Right cardiac atrium (tissue), 5 donors: ENCODE data around the gene THOC7. TPM values are rescaled to one million over a fixed set of nuclear protein-coding genes. Genes with fewer than 3 reads are reported as not detected.

Source experiments
- ATAC-seq, 2 donors: fragments of 200-7000 bp; cut with Tn5 transposase; one replicate each; pipeline versions ENCODE4 v1.8.0 to v1.9.1; 2020; ENCODE audit warnings: moderate library complexity in 2 of 2, mild to moderate bottlenecking in 1 of 2
- DNase-seq, 3 donors: peaks; one replicate each; pipeline ENCODE4 v3.0.0-alpha.2; 2020
- H3K27ac ChIP-seq: one replicate; pipeline ENCODE4 v1.5.1; 2013; ENCODE audit warnings: mild to moderate bottlenecking, low read length, control low read depth, moderate library complexity
- H3K27me3 ChIP-seq: one replicate; pipeline ENCODE4 v1.6.1; 2013; ENCODE audit not compliant: control insufficient read depth, insufficient read depth
- H3K4me1 ChIP-seq: one replicate; pipeline ENCODE4 v1.6.1; 2013; ENCODE audit warnings: low read length; ENCODE audit not compliant: control insufficient read depth, insufficient read depth
- H3K4me3 ChIP-seq: one replicate; pipeline ENCODE4 v1.5.1; 2013; ENCODE audit warnings: low read length, control low read depth
- H3K9me3 ChIP-seq: one replicate; pipeline ENCODE4 v1.6.1; 2013; ENCODE audit warnings: low read length; ENCODE audit not compliant: control insufficient read depth
- WGBS: extraction: QIAGEN DNeasy Blood & Tissue Kit; methylation state at CpG from one replicate; pipeline ENCODE4 v1.1.7; 2013; 5-methylcytosine and 5-hydroxymethylcytosine counted together
- intact Hi-C, 4 donors: fragments of 100-400 bp; cut with DNase I; formaldehyde crosslinking; loops; one replicate each; pipeline versions ENCODE4 v1.11.0 to v1.14.0; 2022 to 2023
- long read RNA-seq, 4 donors: library from polyadenylated mRNA; unstranded; transcript quantifications; one replicate each; pipeline ENCODE4 v2.0.0, GENCODE V29; 2020 to 2021
- polyA plus RNA-seq: library from polyadenylated mRNA; stranded (reverse); fragments of 200-250 nt; gene quantifications from one replicate; pipeline ENCODE4 v1.2.3, GENCODE V29; 2013
- total RNA-seq, 4 donors: library from RNA; stranded (reverse); fragmentation: NEBNext Ultra II Directional; extraction: Animal tissue kit (Norgen Biotek cat#: 25700); gene quantifications; one replicate each; pipeline ENCODE4 v1.2.1, GENCODE V29; 2021
- donor health status: healthy with polysubstance abuse.
- donor health status: DM: no; HTN: yes; CAD: no.
- donor health status: DM: no; HTN: no; CAD: no.
- donor health status: DM: no; HTN: yes; CAD: no; lungs with severe emphysema.
- donor health status: DM: yes; HTN: yes; CAD: no.

Gene THOC7
- total RNA-seq (10 to 100 TPM; 61.6 to 68.0 (median 66.6) TPM), polyA plus RNA-seq (109 TPM)
- long read RNA-seq, donor 1, transcript THOC7-201 (8 exons, 990 nt), result major isoform, 39 of 47 reads
- long read RNA-seq, donor 1, partial matches to known transcripts, result 2 of 47 reads
- long read RNA-seq, donor 1, other reads (novel, unspliced or antisense), result 3 of 47 reads
- long read RNA-seq, donor 2, transcript THOC7-201 (8 exons, 990 nt), result major isoform, 27 of 34 reads
- long read RNA-seq, donor 2, partial matches to known transcripts, result 1 of 34 reads
- long read RNA-seq, donor 2, other reads (novel, unspliced or antisense), result 3 of 34 reads
- long read RNA-seq, donor 3, transcript THOC7-201 (8 exons, 990 nt), result major isoform, 22 of 24 reads
- long read RNA-seq, donor 3, partial matches to known transcripts, result 0 of 24 reads
- long read RNA-seq, donor 3, other reads (novel, unspliced or antisense), result 2 of 24 reads
- long read RNA-seq, donor 4, transcript THOC7-201 (8 exons, 990 nt), result major isoform, 29 of 31 reads
- long read RNA-seq, donor 4, partial matches to known transcripts, result 0 of 31 reads
- long read RNA-seq, donor 4, other reads (novel, unspliced or antisense), result 0 of 31 reads

DNA sequence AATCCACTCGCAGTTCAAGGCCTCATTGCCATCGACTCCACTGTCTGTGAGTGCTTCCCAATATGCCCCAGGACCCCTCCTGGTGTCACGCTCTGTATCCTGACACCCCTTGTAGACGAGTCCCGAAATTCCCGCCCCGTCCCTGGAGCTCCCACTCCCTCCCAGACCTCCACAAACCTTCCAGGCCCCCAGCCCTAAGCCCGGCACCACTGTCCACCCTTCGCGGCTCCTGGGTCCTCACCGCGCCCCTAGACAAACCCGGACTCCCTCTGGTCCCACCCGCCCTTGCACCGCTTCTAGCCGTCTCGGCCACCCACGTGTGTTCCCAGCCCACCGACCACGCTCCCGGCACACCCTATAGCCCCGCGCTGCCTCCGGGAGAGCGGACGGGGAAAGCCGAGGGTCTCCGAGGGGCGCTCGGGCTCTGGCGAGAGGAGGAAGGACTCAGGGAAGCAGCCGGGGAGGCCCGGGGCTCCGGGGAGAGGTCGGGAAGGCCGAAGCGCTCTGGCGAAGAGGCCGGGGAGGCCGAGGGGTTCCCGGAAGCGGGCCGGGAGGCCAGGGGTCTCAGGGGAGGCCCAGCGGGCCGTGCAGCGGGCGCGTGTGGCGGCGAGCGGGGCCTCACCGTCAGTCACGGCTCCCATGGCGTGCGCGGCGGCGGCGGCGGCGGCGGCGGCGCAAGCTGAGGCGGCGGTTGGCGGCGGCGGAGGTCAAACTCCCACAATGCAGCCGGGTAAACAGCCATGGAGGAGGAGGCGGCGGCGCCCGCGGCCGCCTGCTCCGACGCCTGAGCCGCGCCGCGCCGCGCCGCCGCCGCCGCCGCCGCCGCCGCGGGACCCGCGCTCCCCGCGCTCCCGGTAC, at the start of gene THOC7, which contains the start of gene ATXN7:
TSS of gene THOC7 (minus strand) at position 656 of the 858 bp plus-strand sequence. CDS start at position 641, 15 bp downstream.
TSS of gene ATXN7 (plus strand) at position 718 of the 858 bp plus-strand sequence. CDS start 48,732 bp downstream, outside the sequence.
- DNase-seq (peak; percentile 72 to 91 (median 88)), ATAC-seq (peak; percentile 85 to 88)
- no peaks in the 10 kb centered on the region for H3K9me3 ChIP-seq
- under 1% methylated on average over 98 of the region's 98 CpGs for WGBS
- H3K27me3 ChIP-seq, result no peaks in the 10 kb centered on the region
- peaks cover 2% of the 10 kb centered on the region for H3K4me1 ChIP-seq
- intact Hi-C loops, result loop anchor here in 1 of 4 donors (1.0 kb wide), 1 partner anchor 9 kb away; no protein-coding TSS in a partner anchor
- peak within 1 kb of the TSS; percentile 92 for H3K4me3 ChIP-seq
- peak within 1 kb of the TSS; percentile 66 for H3K27ac ChIP-seq

DNA sequence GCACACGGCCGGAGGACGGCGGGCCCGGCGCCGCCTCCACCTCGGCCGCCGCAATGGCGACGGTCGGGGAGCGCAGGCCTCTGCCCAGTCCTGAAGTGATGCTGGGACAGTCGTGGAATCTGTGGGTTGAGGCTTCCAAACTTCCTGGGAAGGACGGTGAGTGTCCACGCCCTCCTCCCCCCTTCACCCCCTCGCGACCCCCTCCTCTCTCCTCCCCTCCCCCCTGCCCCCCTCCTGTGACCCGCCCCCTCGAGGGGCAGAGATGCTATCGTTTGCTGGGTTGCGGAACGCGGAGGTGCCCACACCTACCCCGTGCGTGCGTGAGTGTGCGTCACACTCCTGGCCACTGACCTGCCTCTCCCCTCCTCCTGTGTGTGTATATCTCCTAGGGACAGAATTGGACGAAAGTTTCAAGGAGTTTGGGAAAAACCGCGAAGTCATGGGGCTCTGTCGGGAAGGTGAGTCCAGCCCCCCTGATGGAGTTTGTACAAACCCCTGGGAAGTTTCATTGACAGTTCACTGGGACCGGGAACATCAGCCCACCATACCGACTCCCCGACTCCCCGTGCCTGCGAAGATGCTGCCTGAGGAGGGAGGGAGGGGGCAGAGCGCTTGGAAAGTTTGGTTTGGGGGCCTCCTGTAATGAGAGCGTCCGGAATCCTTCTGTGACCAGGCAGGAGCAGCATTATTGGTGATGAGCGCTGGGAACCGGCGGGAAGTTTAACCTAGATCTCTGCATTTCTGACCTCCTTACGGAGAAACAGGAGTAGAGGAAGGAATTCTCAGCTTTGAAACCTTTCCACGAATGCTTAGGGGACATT, 49.4 kb upstream of the THOC7 start:
- intact Hi-C loops, result loop anchor here in 1 of 4 donors (10.0 kb wide), 1 partner anchor 82 kb away; no protein-coding TSS in a partner anchor
- H3K9me3 ChIP-seq, result no peaks in the 10 kb centered on the region
- H3K4me3 ChIP-seq, result peak overlapping the region; percentile 84
- H3K4me1 ChIP-seq, result no peaks in the 10 kb centered on the region
- DNase-seq (peak; percentile 65 to 81 (median 81)), ATAC-seq (peak; percentile 35 to 61)
- H3K27ac ChIP-seq, result peak overlapping the region; percentile 84
- no peaks in the 10 kb centered on the region for H3K27me3 ChIP-seq
- 7% methylated on average over 46 of the region's 46 CpGs for WGBS

DNA sequence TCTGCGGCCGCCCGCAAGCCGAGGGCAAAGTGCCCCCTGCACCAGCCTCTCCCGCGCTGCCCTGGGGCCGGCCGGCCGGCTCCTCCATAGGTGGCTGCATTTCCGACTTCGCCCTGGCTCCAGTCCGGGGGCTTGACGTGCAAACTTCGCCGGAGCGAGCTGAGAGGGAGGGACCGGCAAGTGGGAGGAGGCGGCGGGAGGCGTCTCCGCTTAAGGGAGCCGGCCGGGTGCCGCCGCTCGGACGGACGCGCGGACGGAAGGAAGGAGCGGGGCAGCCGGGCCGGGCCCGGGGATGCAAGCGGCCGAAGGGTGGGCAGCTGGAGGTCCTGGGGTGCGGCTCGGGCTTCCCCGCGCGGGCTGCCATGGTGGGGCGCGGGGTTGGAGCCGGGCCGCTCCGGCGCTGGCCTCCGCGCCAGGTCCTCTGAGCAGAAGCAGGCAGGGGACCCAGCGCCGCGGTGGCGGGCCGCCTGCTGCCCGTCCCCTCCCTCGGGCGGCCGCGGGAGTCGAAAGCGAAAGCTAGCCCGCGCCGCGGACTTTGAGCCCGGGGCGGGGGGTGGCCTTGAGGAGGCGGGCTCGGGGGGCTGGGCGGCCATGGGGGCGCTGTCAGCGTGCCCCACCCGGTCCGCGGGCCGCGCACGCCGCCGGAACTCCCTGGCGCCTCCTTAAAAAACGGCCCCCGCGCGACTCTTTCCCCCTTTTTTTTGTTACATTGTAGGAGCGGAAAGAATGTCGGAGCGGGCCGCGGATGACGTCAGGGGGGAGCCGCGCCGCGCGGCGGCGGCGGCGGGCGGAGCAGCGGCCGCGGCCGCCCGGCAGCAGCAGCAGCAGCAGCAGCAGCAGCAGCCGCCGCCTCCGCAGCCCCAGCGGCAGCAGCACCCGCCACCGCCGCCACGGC, 48.5 kb upstream of the THOC7 start, which contains the start of gene SCAANT1:
TSS of gene SCAANT1 (minus strand) at position 511 of the 895 bp plus-strand sequence.
- Histone ChIP-seq H3K9me3 (no peaks in the 10 kb centered on the region), H3K27ac (peak within 1 kb of the TSS; percentile 92), H3K4me3 (peak within 1 kb of the TSS; percentile 84), H3K4me1 (no peaks in the 10 kb centered on the region), H3K27me3 (no peaks in the 10 kb centered on the region)
- DNase-seq (peak; percentile 94 to 96 (median 96)), ATAC-seq (peak; percentile 92 to 95)
- WGBS, result under 1% methylated on average over 115 of the region's 115 CpGs
- intact Hi-C loops, result loop anchor here in 1 of 4 donors (10.0 kb wide), 1 partner anchor 83 kb away; no protein-coding TSS in a partner anchor

DNA sequence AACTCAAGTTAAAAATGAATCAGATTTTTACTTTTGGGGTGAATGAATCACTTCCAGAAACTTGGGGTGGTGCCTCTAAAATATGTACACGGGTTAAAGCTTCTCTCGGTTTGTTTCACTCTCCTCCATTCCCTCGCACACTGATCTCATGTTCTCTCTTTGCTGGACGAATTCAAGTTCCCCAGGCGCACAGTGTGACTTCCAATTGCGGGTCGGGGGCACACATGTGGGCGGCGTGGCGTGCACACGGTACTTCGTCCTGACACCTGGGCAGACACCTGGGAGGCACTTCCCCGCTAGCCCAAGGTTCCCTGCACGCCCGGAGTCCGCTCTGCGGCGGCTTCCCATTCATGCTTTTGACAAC, 47.9 kb upstream of the THOC7 start:
- DNase-seq (no peak), ATAC-seq (no peak)
- no peaks in the 10 kb centered on the region for H3K9me3 ChIP-seq
- H3K27me3 ChIP-seq, result no peaks in the 10 kb centered on the region
- peak overlapping the region; percentile 92 for H3K27ac ChIP-seq
- WGBS, result under 1% methylated on average over 18 of the region's 18 CpGs
- intact Hi-C loops, result loop anchor here in 1 of 4 donors (10.0 kb wide), 1 partner anchor 83 kb away; no protein-coding TSS in a partner anchor
- peak overlapping the region; percentile 84 for H3K4me3 ChIP-seq
- no peaks in the 10 kb centered on the region for H3K4me1 ChIP-seq

DNA sequence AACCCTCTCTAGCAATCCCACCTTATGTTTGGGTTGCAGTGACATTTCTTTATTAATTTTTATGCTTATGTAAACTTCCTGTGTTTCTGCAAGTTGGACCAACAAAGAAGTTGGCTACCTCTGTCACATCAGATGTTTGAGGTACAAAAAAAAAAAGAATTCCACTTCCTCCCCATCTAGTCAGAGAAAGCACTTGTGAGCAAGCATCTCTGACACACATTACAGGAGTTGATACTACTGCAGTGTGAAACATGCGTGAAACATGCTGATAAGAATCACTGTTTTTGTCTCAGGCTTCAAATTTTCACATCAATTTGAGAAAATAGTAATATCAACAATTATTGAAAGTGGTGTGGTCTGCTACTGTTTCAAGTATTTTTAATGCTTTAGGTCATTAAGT, 47.3 kb upstream of the THOC7 start:
- WGBS, result 51% methylated on average over 1 of the region's 1 CpG

DNA sequence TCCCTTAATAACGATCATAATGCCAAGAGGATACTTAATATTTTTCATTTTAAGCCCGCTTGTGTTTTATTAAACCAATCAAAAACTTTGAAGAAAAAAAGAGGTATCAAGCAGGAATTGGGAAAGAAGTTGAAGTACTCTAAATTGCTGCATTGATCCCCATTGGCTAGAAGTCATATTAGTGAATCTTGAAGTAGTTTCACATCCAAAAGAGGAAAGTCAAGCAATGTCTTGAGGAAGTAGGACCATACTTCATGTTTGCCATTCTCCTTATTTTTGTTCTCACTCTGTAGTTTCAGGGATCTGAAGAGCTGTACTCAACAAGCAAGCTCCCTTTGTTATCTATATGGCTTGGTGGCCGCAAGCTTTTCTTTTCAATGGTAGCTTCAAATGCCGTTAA, 46.4 kb upstream of the THOC7 start:
- Histone ChIP-seq H3K9me3 (no peaks in the 10 kb centered on the region), H3K4me1 (no peaks in the 10 kb centered on the region), H3K4me3 (no peak overlapping the region), H3K27ac (no peak overlapping the region), H3K27me3 (no peaks in the 10 kb centered on the region)
- intact Hi-C loops, result loop anchor here in 1 of 4 donors (10.0 kb wide), 1 partner anchor 85 kb away; no protein-coding TSS in a partner anchor
- WGBS, result 94% methylated on average over 4 of the region's 4 CpGs
- ATAC-seq (no peak), DNase-seq (no peak)

More for the DNA sequence above, 47.3 kb upstream of the THOC7 start:
- Histone ChIP-seq H3K27ac (no peak overlapping the region), H3K4me1 (no peaks in the 10 kb centered on the region), H3K4me3 (peak overlapping the region; percentile 84), H3K27me3 (no peaks in the 10 kb centered on the region), H3K9me3 (no peaks in the 10 kb centered on the region)
- DNase-seq (no peak), ATAC-seq (no peak)
- intact Hi-C loops, result loop anchor here in 1 of 4 donors (10.0 kb wide), 1 partner anchor 84 kb away; no protein-coding TSS in a partner anchor

DNA sequence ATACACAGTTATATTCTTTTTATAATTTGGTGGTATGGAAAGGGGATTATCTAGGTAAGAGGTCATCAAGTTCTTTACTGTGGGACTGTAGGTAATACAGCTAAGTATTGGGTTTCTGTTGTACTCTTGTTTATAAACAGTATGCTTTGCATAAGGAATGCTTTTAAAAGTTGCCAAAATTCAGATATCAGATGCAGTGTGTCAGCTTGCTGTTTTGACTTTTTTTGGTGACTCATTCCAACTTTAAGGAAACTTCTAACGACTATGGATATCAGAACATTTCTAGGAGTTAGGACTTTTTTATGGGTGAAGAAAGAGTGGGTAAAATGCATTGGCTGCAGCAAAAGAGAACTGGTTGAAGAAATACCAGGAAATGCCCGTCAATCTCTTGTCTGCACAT, 45.8 kb upstream of the THOC7 start:
- 65% methylated on average over 2 of the region's 2 CpGs for WGBS
- H3K4me3 ChIP-seq, result no peak overlapping the region
- H3K27me3 ChIP-seq, result no peaks in the 10 kb centered on the region

DNA sequence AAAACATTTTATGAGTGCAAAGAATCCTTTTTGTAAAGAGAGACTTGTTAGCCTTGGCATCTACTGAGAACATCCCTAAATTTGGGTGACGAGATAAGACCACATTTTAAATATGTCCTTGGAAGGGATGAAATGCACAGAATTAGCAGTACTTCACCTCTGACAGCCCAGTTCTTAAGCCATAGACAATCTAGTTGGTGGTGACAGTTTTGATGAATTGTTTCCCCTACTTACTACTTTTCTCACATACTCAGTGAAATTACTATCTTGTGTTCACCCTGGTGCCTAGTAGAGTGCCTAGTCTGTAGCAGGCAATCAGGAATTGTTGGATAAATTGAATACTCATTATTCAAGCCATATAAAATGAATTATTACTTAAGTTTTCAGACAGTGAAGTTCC, 45.2 kb upstream of the THOC7 start:
- Histone ChIP-seq H3K27me3 (no peaks in the 10 kb centered on the region), H3K27ac (no peak overlapping the region), H3K4me3 (no peak overlapping the region), H3K4me1 (no peaks in the 10 kb centered on the region), H3K9me3 (no peaks in the 10 kb centered on the region)
- no peak for ATAC-seq
- WGBS, result 72% methylated on average over 1 of the region's 1 CpG
- intact Hi-C loops, result no loop called here
- DNase-seq, result no peak

More for the DNA sequence above, 45.8 kb upstream of the THOC7 start:
- ATAC-seq (no peak), DNase-seq (no peak)
- no peaks in the 10 kb centered on the region for H3K4me1 ChIP-seq
- intact Hi-C loops, result no loop called here
- no peak overlapping the region for H3K27ac ChIP-seq
- no peaks in the 10 kb centered on the region for H3K9me3 ChIP-seq

DNA sequence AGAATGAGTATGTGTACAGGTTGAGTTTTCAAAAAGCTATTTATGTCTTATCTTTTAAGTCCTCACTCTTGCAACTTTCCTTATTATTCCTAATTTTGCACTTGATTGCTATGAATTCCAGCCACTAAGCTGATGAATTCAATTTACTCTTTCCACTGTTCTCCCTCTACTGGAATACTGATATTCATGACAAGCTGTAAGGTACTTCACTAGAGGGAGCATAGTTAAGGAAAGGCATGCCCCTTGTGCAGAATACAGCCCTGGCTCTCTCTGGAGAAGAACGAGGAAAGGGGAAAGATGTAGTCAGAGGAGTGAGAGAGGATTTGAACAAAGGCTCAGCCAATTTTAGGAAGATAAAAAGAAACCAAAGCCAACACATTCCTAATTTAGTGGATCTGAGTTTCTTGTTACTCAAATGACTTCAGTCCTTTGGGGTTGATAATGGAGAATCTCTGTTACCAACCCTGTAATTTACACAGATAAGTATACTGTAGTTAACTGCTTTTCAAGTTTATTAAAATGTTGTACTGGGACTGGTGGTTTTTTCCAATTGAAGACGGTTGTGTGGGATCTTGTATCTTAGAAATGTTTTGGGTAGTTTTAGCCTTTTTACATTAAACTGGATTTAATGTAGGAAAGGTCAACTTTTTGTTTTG, 44.6 kb upstream of the THOC7 start:
- H3K27me3 ChIP-seq, result no peaks in the 10 kb centered on the region
- H3K27ac ChIP-seq, result no peak overlapping the region
- 36% methylated on average over 2 of the region's 2 CpGs for WGBS
- ATAC-seq (no peak), DNase-seq (no peak)
- H3K4me1 ChIP-seq, result no peaks in the 10 kb centered on the region
- H3K4me3 ChIP-seq, result no peak overlapping the region
- no peaks in the 10 kb centered on the region for H3K9me3 ChIP-seq
- intact Hi-C loops, result no loop called here
